ENCODE data around the gene PNPLA8.

Gene PNPLA8

GRCh38 chr7:108434010-108434409, 91.9 kb downstream of the PNPLA8 start:
- no peak for DNase-seq

- no peak for DNase-seq
Observed at GRCh38 chr7:108431099-108431498, 94.8 kb downstream of the PNPLA8 start.

GRCh38 chr7:108430664-108431063, 95.3 kb downstream of the PNPLA8 start:
- DNase-seq, result no peak

GRCh38 chr7:108427766-108428165, 98.2 kb downstream of the PNPLA8 start:
- DNase-seq, result no peak

- DNase-seq, result no peak
Observed at GRCh38 chr7:108425714-108426275, 100.1 kb downstream of the PNPLA8 start.

GRCh38 chr7:108424013-108424412, 101.9 kb downstream of the PNPLA8 start:
- no peak for DNase-seq

- no peak for DNase-seq
Observed at GRCh38 chr7:108423089-108423989, 102.6 kb downstream of the PNPLA8 start.

- DNase-seq, result no peak
Observed at GRCh38 chr7:108421720-108422331, 104.1 kb downstream of the PNPLA8 start.
